Caco-2 (cell line): ENCODE measurements around the gene SERPINB2. TPM values are rescaled to one million over a fixed set of nuclear protein-coding genes. Genes with fewer than 3 reads are reported as not detected.

Source experiments
- BruUV-seq: library from RNA; stranded (reverse); fragments of 400-500 nt; replicated peaks from 2 replicates; lab custom pipeline; 2021; lab: Mats Ljungman, UMichigan
- CTCF ChIA-PET: fragments of 300-600 bp; sonication (Branson Sonifier 250); formaldehyde crosslinking; loops from one replicate; lab custom pipeline; 2022; ENCODE audit warnings: antibody characterized with exemption; lab: Charles Lee
- POLR2A ChIA-PET: fragments of 300-600 bp; sonication (Branson Sonifier 250); formaldehyde crosslinking; loops from one replicate; lab custom pipeline; 2022; ENCODE audit warnings: antibody characterized with exemption; lab: Charles Lee
- DNase-seq, 2 experiments: peaks; one replicate each; pipeline versions ENCODE4 v3.0.0 to v3.0.0-alpha.2; 2020 to 2022
- H3K27me3 ChIP-seq: replicated peaks from 2 replicates; pipeline ENCODE4 v1.6.0; 2011; ENCODE audit warnings: low read length; ENCODE audit not compliant: control insufficient read depth, insufficient read depth
- H3K36me3 ChIP-seq: 2 replicates; pipeline ENCODE4 v1.5.1; 2011; ENCODE audit warnings: low read length; ENCODE audit not compliant: control insufficient read depth, insufficient read depth
- H3K4me1 ChIP-seq: fragments of 250-450 bp; sonication (Bioruptor Pico); 2 replicates; pipeline ENCODE4 v1.5.1; 2020; ENCODE audit warnings: mild to moderate bottlenecking
- H3K4me3 ChIP-seq: 2 replicates; pipeline ENCODE4 v1.5.1; 2011; ENCODE audit warnings: low read depth, mild to moderate bottlenecking, control low read depth, low read length
- H3K9me3 ChIP-seq: fragments of 250-450 bp; sonication (Bioruptor Pico); 2 replicates; pipeline ENCODE4 v1.5.1; 2020; ENCODE audit warnings: mild to moderate bottlenecking, moderate library complexity
- H3K27ac Mint-ChIP-seq: one replicate; pipeline ENCODE4 v1.8.0; 2022; ENCODE audit warnings: mixed read lengths; ENCODE audit not compliant: unreplicated experiment
- H3K27me3 Mint-ChIP-seq: one replicate; pipeline ENCODE4 v1.8.0; 2022; ENCODE audit warnings: mixed read lengths; ENCODE audit not compliant: insufficient read depth, unreplicated experiment
- H3K36me3 Mint-ChIP-seq: one replicate; pipeline ENCODE4 v1.8.0; 2022; ENCODE audit warnings: mild to moderate bottlenecking, mixed read lengths; ENCODE audit not compliant: insufficient read depth, unreplicated experiment
- H3K4me1 Mint-ChIP-seq: one replicate; pipeline ENCODE4 v1.8.0; 2022; ENCODE audit warnings: low read depth, mixed read lengths; ENCODE audit not compliant: unreplicated experiment
- H3K4me3 Mint-ChIP-seq: one replicate; pipeline ENCODE4 v1.8.0; 2022; ENCODE audit warnings: mild to moderate bottlenecking, moderate library complexity, mixed read lengths; ENCODE audit not compliant: unreplicated experiment
- H3K9me3 Mint-ChIP-seq: one replicate; pipeline ENCODE4 v1.8.0; 2022; ENCODE audit warnings: mixed read lengths; ENCODE audit not compliant: unreplicated experiment
- intact Hi-C: fragments of 100-400 bp; cut with micrococcal nuclease; formaldehyde crosslinking; loops from one replicate; pipeline ENCODE4 v1.10.0; 2022; ENCODE audit not compliant: unreplicated experiment
- total RNA-seq: library from RNA; stranded (reverse); gene quantifications from 2 replicates; pipeline ENCODE4 v1.2.3, GENCODE V29; 2022
- TF ChIP-seq, protein P1 (sequence below), 2 experiments: fragments of 200-600 bp in 1 of 2; IDR thresholded peaks; 1 replicate in 1 of 2; 2 replicates in 1 of 2; pipeline versions ENCODE4 v1.5.1 to v1.8.0; 2011 to 2022; ENCODE audit warnings: antibody characterized with exemption in 1 of 2, control low read depth in 1 of 2, inconsistent platforms in 1 of 2, low read depth in 1 of 2, low read length in 1 of 2, mild to moderate bottlenecking in 1 of 2, moderate library complexity in 1 of 2; ENCODE audit not compliant: insufficient read depth in 1 of 2, severe bottlenecking in 1 of 2, unreplicated experiment in 1 of 2

The SERPINB2 gene
- total RNA-seq, 1 experiment from 2014 or later = not detected

DNA sequence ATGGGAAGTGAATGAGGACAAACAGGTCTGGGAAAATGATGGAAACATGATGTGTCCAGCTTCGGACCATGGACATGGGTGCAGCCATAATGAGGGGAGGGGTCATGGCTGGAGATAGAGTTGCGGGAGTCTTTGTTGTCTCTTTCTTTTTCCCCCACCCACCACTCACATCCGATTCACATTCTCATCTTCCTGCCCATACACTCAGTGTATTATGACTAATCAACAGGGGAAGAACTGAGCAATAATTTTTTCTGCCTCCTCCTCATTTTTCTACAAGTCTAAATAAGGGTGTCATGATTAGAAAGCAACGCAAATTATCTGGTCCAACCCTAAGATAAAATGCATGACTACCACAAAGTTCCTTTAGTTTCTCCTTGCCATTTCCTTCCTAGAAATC, 5.7 kb upstream of the SERPINB2 start:
- no TSS peak for BruUV-seq
- Histone ChIP-seq H3K36me3 (no peaks in the 10 kb centered on the region), H3K4me3 (no peak overlapping the region), H3K27me3 (no peaks in the 10 kb centered on the region), H3K9me3 (no peaks in the 10 kb centered on the region), H3K4me1 (peaks cover 5% of the 10 kb centered on the region; the same call in 1 of the 2 replicates)
- H3K4me3 Mint-ChIP-seq = no peak overlapping the region
- H3K4me1 Mint-ChIP-seq = no peaks in the 10 kb centered on the region
- ChIA-PET CTCF (no interaction called here), POLR2A (no interaction called here)
- intact Hi-C loops = no loop called here
- H3K9me3 Mint-ChIP-seq = no peaks in the 10 kb centered on the region
- no peaks in the 10 kb centered on the region for H3K36me3 Mint-ChIP-seq
- H3K27ac Mint-ChIP-seq = no peak overlapping the region
- TF ChIP-seq, protein P1, sequence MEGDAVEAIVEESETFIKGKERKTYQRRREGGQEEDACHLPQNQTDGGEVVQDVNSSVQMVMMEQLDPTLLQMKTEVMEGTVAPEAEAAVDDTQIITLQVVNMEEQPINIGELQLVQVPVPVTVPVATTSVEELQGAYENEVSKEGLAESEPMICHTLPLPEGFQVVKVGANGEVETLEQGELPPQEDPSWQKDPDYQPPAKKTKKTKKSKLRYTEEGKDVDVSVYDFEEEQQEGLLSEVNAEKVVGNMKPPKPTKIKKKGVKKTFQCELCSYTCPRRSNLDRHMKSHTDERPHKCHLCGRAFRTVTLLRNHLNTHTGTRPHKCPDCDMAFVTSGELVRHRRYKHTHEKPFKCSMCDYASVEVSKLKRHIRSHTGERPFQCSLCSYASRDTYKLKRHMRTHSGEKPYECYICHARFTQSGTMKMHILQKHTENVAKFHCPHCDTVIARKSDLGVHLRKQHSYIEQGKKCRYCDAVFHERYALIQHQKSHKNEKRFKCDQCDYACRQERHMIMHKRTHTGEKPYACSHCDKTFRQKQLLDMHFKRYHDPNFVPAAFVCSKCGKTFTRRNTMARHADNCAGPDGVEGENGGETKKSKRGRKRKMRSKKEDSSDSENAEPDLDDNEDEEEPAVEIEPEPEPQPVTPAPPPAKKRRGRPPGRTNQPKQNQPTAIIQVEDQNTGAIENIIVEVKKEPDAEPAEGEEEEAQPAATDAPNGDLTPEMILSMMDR (IDR thresholded peaks at IDR 0.05; ENCODE audit: insufficient read depth in 1 of 2, low read depth in 1 of 2, low read length in 1 of 2, severe bottlenecking in 1 of 2, unreplicated experiment in 1 of 2) = no peak
- H3K27me3 Mint-ChIP-seq = no peaks in the 10 kb centered on the region
- no peak for DNase-seq

DNA sequence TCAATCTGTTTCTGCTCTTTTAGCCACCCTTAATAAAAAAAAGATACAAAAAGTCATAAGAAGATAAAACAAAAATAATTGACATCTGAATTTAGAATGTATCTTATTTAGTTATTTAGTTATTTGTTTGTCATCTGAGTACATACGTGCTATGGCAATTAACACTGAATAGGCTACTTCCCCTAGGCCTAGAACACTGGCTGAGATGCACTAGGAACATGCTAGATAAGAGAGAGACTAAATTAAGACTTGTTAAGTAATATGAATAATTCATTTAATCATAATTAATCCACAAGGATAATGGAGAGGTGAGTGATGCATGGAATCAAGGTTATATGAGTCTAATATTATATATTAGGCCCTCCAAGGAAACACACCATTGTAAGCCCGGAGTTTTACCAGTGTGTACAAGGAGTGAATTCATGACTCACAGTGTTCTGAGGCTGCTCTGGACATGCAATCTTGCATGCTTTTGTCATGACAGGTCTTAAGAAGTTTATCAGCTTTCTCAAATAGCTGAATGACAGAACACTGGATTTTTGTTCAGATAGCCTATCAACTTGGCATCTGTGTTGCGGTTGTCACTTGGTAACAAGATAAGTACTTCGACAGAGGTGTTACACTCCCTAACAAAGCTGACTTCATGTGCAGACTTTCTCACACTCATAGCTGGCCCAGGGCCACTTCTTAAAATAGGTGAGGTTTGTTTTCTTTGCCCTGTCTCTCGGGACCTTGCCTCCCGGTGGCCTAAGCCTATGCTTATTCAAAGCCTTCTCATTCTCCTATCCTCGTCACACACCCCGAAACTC, 5.0 kb upstream of the SERPINB2 start:
- no peak overlapping the region for H3K4me3 Mint-ChIP-seq
- H3K36me3 Mint-ChIP-seq = no peaks in the 10 kb centered on the region
- no peak overlapping the region for H3K4me3 ChIP-seq
- no peaks in the 10 kb centered on the region for H3K4me1 Mint-ChIP-seq
- peaks cover 5% of the 10 kb centered on the region; the same call in 1 of the 2 replicates for H3K4me1 ChIP-seq
- intact Hi-C loops = no loop called here
- no peaks in the 10 kb centered on the region for H3K9me3 ChIP-seq
- no peaks in the 10 kb centered on the region for H3K36me3 ChIP-seq
- DNase-seq = peak; percentile 15 to 26
- TF ChIP-seq, protein P1 (IDR thresholded peaks at IDR 0.05; ENCODE audit: insufficient read depth in 1 of 2, low read depth in 1 of 2, low read length in 1 of 2, severe bottlenecking in 1 of 2, unreplicated experiment in 1 of 2) = no peak
- H3K27ac Mint-ChIP-seq = no peak overlapping the region
- POLR2A ChIA-PET = no interaction called here
- BruUV-seq = no TSS peak
- no peaks in the 10 kb centered on the region for H3K27me3 Mint-ChIP-seq
- CTCF ChIA-PET = no interaction called here
- H3K9me3 Mint-ChIP-seq = no peaks in the 10 kb centered on the region
- no peaks in the 10 kb centered on the region for H3K27me3 ChIP-seq

DNA sequence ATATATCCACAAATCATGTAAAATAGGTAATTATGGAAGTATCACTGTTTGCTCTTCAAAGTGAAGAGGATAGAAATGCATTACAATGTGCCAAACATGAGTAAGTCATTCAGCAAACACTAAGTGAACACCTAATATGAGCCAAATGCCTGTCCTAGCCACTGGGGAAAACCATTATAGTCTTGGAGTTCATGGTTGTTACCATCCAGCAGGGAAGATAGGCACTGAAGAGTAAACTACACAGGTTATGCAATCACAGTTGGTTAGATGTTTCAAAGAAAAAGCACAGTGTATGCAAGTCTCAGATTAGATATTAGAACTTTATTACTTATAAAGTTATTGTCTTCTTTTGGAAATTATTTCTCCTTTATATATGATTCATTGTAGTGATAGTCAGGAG, 3.9 kb upstream of the SERPINB2 start:
- peaks cover 5% of the 10 kb centered on the region; the same call in 1 of the 2 replicates for H3K4me1 ChIP-seq
- Mint-ChIP-seq H3K4me3 (no peak overlapping the region), H3K9me3 (no peaks in the 10 kb centered on the region), H3K27me3 (no peaks in the 10 kb centered on the region), H3K4me1 (no peaks in the 10 kb centered on the region), H3K36me3 (no peaks in the 10 kb centered on the region), H3K27ac (no peak overlapping the region)
- H3K4me3 ChIP-seq = no peak overlapping the region
- DNase-seq = no peak
- intact Hi-C loops = no loop called here
- no peaks in the 10 kb centered on the region for H3K27me3 ChIP-seq
- H3K36me3 ChIP-seq = no peaks in the 10 kb centered on the region
- ChIA-PET CTCF (no interaction called here), POLR2A (no interaction called here)
- H3K9me3 ChIP-seq = no peaks in the 10 kb centered on the region
- no TSS peak for BruUV-seq
- TF ChIP-seq, protein P1 (IDR thresholded peaks at IDR 0.05; ENCODE audit: insufficient read depth in 1 of 2, low read depth in 1 of 2, low read length in 1 of 2, severe bottlenecking in 1 of 2, unreplicated experiment in 1 of 2) = no peak
